Activated naive CD8-positive, alpha-beta T cell treated with anti-CD3 and anti-CD28 coated beads for 36 hours (primary cell): ENCODE data around the gene STXBP3. TPM values are rescaled to one million over a fixed set of nuclear protein-coding genes. Genes with fewer than 3 reads are reported as not detected.

Experiments
- DNase-seq: peaks from one replicate; pipeline ENCODE4 v3.0.0; 2021
- H3K27ac Mint-ChIP-seq: one replicate; pipeline ENCODE4 v1.8.0; 2022; ENCODE audit warnings: mild to moderate bottlenecking, moderate library complexity, mixed read lengths
- H3K27me3 Mint-ChIP-seq: one replicate; pipeline ENCODE4 v1.8.0; 2022; ENCODE audit warnings: mild to moderate bottlenecking, mixed read lengths
- H3K36me3 Mint-ChIP-seq: one replicate; pipeline ENCODE4 v1.8.0; 2021; ENCODE audit warnings: mild to moderate bottlenecking, mixed read lengths
- H3K4me1 Mint-ChIP-seq: one replicate; pipeline ENCODE4 v1.8.0; 2021; ENCODE audit warnings: mixed read lengths
- H3K4me3 Mint-ChIP-seq: one replicate; pipeline ENCODE4 v1.8.0; 2022; ENCODE audit warnings: mild to moderate bottlenecking, moderate library complexity, mixed read lengths
- H3K9me3 Mint-ChIP-seq: one replicate; pipeline ENCODE4 v1.8.0; 2022; ENCODE audit warnings: mixed read lengths
- total RNA-seq, 2 experiments: library from RNA; stranded (reverse); gene quantifications; one replicate each; pipeline ENCODE4 v1.2.3, GENCODE V29; 2021

STXBP3 gene
- total RNA-seq, 2 experiments from 2014 or later = 31.8 to 34.0 TPM

DNA sequence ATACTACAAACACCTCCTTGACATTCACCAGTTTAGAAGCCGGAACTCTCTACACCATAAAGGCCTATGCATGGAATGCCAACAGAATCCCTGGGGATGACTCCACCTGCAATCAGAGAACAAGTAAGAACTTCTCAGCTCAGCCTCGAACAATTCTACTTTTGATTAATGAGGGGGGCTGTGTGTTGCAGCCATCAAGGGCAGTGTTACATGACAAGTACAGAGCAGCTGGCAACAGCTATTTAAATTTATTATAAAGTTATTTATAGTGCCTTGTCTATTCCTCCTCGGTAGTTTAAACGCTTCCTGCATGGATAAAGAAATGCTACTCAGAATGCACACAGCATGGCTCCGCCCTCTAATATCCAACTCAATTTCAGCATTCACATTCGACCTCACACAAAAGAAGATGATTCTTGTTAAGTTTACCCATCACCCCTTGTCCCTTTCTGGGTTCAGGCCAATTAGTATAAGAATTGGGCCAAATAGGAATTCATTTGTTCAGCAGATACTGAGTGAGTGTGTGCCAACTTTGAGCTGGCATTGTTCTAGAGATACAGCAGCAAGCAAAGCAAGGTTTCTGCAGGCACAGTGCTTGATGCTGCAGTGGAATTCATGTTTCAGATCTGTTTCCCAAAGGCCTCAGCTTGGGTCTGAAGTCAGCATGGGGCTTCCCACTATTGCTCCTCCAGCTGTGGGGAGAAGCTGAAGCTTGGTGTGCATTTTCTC is 27.4 kb upstream of the STXBP3 start:
- no peak overlapping the region for H3K4me3 Mint-ChIP-seq
- H3K27ac Mint-ChIP-seq = no peak overlapping the region
- H3K4me1 Mint-ChIP-seq = no peaks in the 10 kb centered on the region
- DNase-seq = no peak
- no peaks in the 10 kb centered on the region for H3K9me3 Mint-ChIP-seq
- H3K36me3 Mint-ChIP-seq = no peaks in the 10 kb centered on the region
- no peaks in the 10 kb centered on the region for H3K27me3 Mint-ChIP-seq

DNA sequence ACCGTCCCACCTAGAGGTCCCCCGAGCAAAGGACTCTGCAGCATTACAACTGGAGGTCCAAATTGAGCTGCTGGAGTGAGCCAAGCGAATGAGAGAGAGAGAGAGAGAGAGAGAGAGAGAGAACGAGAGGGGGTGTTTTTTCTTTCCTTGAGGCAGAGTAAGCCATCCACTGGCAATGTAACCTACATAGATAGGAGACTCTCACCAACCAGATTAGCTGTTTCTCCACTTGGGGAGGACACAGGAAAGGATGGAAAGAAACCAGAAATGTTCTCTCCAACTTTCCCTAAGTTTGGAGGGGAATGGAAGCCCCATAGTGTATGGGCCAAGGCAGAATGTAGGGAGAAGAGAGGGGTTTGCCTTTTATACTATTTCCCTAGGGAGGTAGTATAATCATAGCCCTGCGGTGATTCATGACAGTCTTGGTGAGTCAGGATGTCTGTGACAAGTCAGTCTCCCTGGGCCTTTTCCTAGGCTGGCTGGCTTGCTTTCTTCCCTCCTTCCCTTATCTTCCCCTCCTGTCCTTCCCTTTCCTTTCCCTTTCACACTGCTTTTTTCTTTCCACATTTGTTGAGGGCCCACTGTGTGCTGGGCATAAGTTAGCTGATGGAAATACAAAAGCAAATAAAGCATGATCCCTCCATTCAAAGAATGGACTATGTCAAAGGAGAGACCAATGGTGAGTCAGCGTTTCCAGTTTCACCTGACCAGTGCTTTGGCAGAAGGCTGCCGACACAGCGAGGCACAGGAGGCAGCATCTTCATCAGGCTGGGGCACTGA is 26.6 kb upstream of the STXBP3 start:
- Mint-ChIP-seq H3K9me3 (no peaks in the 10 kb centered on the region), H3K4me3 (no peak overlapping the region), H3K27ac (no peak overlapping the region), H3K4me1 (no peaks in the 10 kb centered on the region), H3K27me3 (no peaks in the 10 kb centered on the region), H3K36me3 (no peaks in the 10 kb centered on the region)
- no peak for DNase-seq

DNA sequence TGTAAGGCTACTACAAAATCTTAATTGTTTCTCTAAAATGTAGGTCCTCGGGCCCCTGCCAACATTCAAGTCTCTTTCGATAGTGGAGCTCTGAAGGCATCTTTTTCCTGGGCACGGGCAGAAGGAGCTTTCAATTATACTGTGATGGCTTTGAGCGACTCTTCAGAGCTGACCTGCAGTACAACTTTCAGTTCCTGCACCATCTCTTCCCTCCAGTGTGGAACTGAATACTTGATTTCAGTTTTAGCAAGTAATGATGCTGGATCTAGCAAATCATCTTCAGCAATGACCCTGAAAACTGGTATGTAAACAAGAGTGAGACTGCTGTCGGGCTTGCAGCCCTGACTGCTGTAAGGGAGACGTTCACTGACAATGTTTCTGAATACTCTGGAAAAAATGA is 24.2 kb upstream of the STXBP3 start:
- no peaks in the 10 kb centered on the region for H3K4me1 Mint-ChIP-seq
- H3K4me3 Mint-ChIP-seq = no peak overlapping the region
- no peaks in the 10 kb centered on the region for H3K36me3 Mint-ChIP-seq
- DNase-seq = no peak
- no peaks in the 10 kb centered on the region for H3K9me3 Mint-ChIP-seq
- H3K27me3 Mint-ChIP-seq = no peaks in the 10 kb centered on the region
- H3K27ac Mint-ChIP-seq = no peak overlapping the region

DNA sequence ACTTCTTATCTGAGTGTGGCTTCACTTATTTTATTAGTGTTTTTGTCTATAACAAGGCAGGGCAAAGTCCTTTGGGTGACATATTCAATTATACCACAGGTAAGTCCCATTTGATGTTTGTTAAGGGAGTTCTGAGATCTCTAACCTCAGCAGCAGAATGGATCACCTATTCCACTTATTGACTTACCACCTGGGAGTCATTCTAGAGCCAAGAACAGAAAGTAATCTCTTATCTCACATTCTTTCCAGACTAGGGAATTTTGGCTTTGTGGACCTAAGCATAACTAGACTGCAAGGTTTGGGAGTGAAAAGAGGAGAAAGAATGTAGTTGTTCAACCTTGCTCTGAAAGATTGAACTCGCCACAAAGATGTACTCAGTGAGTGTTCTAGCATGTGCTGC is 20.6 kb upstream of the STXBP3 start:
- no peaks in the 10 kb centered on the region for H3K36me3 Mint-ChIP-seq
- no peak overlapping the region for H3K4me3 Mint-ChIP-seq
- H3K27ac Mint-ChIP-seq = no peak overlapping the region
- no peaks in the 10 kb centered on the region for H3K9me3 Mint-ChIP-seq
- no peak for DNase-seq
- H3K4me1 Mint-ChIP-seq = no peaks in the 10 kb centered on the region
- H3K27me3 Mint-ChIP-seq = no peaks in the 10 kb centered on the region

- no peak for DNase-seq
- H3K27me3 Mint-ChIP-seq = no peaks in the 10 kb centered on the region
- no peaks in the 10 kb centered on the region for H3K36me3 Mint-ChIP-seq
- H3K27ac Mint-ChIP-seq = no peak overlapping the region
- no peaks in the 10 kb centered on the region for H3K4me1 Mint-ChIP-seq
- H3K4me3 Mint-ChIP-seq = no peak overlapping the region
- H3K9me3 Mint-ChIP-seq = no peaks in the 10 kb centered on the region
Measured at GRCh38 chr1:108728327-108728923, 18.0 kb upstream of the STXBP3 start.

DNA sequence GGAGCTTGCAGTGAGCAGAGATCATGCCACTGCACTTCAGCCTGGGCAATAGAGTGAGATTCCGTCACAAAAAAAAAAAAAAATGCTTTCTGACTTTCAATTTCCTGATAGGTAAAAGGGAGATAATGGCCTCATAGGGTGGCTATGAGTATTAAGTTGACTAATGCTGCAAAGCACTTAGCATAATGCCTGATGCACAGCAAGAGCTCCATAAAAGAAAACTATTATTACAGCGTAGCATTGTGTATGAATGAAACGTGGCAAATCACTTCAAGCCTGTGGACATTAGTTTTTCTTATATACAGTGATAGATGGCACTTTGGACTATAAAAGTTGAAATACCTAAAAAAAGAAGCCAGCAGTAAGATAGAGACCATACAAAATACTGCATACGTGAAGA is 17.0 kb upstream of the STXBP3 start:
- Mint-ChIP-seq H3K36me3 (no peaks in the 10 kb centered on the region), H3K27ac (no peak overlapping the region), H3K27me3 (no peaks in the 10 kb centered on the region), H3K4me1 (no peaks in the 10 kb centered on the region), H3K4me3 (no peak overlapping the region), H3K9me3 (no peaks in the 10 kb centered on the region)
- no peak for DNase-seq

- H3K4me3 Mint-ChIP-seq = no peak overlapping the region
- no peaks in the 10 kb centered on the region for H3K36me3 Mint-ChIP-seq
- no peaks in the 10 kb centered on the region for H3K9me3 Mint-ChIP-seq
- H3K4me1 Mint-ChIP-seq = no peaks in the 10 kb centered on the region
- no peak overlapping the region for H3K27ac Mint-ChIP-seq
- DNase-seq = no peak
- no peaks in the 10 kb centered on the region for H3K27me3 Mint-ChIP-seq
Measured at GRCh38 chr1:108732398-108732797, 14.1 kb upstream of the STXBP3 start.

- Mint-ChIP-seq H3K9me3 (no peaks in the 10 kb centered on the region), H3K27me3 (no peaks in the 10 kb centered on the region), H3K4me3 (no peak overlapping the region)
Measured at GRCh38 chr1:108734171-108734865, 12.2 kb upstream of the STXBP3 start.

DNA sequence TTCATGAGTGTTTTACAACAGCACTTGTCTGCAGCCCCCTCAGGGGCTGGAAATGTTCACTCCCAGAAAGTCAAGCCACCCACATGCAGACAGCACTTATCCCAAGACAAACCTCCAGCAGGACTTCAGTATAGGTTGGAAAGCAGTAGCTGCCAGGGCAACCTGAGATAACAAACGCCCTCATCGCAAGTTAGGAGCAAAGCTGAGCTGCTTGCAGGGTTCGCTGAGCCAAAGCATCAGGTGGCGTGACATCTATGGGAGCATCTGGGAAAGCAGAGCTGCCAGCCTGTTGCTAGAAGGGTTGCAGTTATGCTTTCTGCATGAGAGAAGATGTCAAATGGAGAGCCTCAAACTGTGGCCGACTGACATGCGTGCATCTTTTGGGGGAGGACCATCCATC is 4.2 kb upstream of the STXBP3 start:
- H3K9me3 Mint-ChIP-seq = no peaks in the 10 kb centered on the region
- H3K36me3 Mint-ChIP-seq = peaks cover 2% of the 10 kb centered on the region
- peaks cover 3% of the 10 kb centered on the region for H3K4me1 Mint-ChIP-seq
- DNase-seq = no peak
- no peak overlapping the region for H3K27ac Mint-ChIP-seq
- no peak overlapping the region for H3K4me3 Mint-ChIP-seq
- H3K27me3 Mint-ChIP-seq = no peaks in the 10 kb centered on the region

More at GRCh38 chr1:108734171-108734865, 12.2 kb upstream of the STXBP3 start:
- H3K4me1 Mint-ChIP-seq = no peaks in the 10 kb centered on the region
- no peak overlapping the region for H3K27ac Mint-ChIP-seq
- DNase-seq = no peak
- no peaks in the 10 kb centered on the region for H3K36me3 Mint-ChIP-seq

DNA sequence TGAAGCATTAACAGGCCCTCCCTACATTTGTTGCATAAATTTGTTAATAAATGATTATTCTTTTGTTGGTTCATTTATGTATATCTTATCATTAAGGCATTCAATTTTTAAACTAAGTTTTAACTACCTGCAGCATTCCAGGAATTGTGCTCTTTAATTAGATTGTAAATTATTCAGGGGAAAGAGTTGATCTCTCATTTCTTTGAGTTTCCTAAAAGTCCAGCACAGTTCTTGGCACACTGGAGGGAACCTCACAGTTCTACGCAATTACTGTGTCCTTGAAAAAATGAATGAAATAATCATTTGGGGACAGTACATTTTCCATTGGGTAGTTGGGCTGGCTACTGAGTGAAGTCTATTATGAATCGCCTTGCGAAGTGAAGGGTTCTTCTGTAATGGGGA is 493 bp upstream of the STXBP3 start:
- no peak for DNase-seq
- H3K4me1 Mint-ChIP-seq = peaks cover 27% of the 10 kb centered on the region
- H3K4me3 Mint-ChIP-seq = peak overlapping the region; percentile 98

DNA sequence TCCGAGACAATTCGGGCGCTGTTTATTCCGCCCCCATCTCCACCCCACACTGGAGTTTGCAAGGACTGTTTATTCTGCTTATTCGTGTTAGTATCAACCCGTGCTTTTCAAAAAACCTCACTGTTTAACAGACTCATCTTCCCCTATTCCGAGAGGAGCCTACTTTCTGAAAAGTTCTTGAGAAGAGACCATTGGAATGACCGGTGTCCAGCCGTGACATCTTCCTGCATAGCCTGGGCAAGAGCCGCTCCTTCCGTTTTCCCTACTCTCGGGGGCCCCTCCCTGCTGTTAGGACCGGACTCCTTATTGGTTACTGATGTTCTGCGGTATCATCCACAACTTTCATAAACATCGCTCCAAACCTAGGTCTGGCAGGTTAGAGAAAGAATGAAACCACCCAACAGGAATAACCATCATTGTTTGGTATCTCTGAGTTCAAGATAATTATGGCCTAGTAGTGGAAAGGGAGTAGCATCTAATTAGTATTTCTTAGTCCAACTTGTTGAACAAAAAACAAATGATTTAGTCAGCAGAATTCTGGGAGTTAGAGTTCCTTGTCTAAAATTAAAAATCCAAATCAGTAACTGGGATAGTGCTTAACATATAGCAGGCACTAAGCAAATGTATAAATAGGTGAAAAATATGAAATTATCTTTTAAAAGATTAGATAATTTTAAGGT is 837 bp downstream of the STXBP3 start:
- Mint-ChIP-seq H3K4me3 (peak overlapping the region; percentile 98), H3K36me3 (peaks cover 18% of the 10 kb centered on the region), H3K4me1 (peaks cover 28% of the 10 kb centered on the region), H3K27ac (peak overlapping the region; percentile 94), H3K27me3 (no peaks in the 10 kb centered on the region), H3K9me3 (no peaks in the 10 kb centered on the region)
- peak; percentile 48 for DNase-seq

More for the DNA sequence above, 493 bp upstream of the STXBP3 start:
- Mint-ChIP-seq H3K27me3 (no peaks in the 10 kb centered on the region), H3K36me3 (peaks cover 18% of the 10 kb centered on the region), H3K27ac (peak overlapping the region; percentile 98), H3K9me3 (no peaks in the 10 kb centered on the region)

- Mint-ChIP-seq H3K36me3 (peaks cover 18% of the 10 kb centered on the region), H3K27me3 (no peaks in the 10 kb centered on the region), H3K27ac (no peak overlapping the region), H3K9me3 (no peaks in the 10 kb centered on the region), H3K4me3 (peak overlapping the region; percentile 46), H3K4me1 (peaks cover 28% of the 10 kb centered on the region)
- no peak for DNase-seq
Measured at GRCh38 chr1:108747898-108748297, 1.4 kb downstream of the STXBP3 start.

- DNase-seq = no peak
- Mint-ChIP-seq H3K27me3 (no peaks in the 10 kb centered on the region), H3K4me1 (peaks cover 31% of the 10 kb centered on the region), H3K36me3 (peaks cover 18% of the 10 kb centered on the region), H3K27ac (no peak overlapping the region), H3K4me3 (no peak overlapping the region), H3K9me3 (no peaks in the 10 kb centered on the region)
Measured at GRCh38 chr1:108749081-108749480, 2.6 kb downstream of the STXBP3 start.

DNA sequence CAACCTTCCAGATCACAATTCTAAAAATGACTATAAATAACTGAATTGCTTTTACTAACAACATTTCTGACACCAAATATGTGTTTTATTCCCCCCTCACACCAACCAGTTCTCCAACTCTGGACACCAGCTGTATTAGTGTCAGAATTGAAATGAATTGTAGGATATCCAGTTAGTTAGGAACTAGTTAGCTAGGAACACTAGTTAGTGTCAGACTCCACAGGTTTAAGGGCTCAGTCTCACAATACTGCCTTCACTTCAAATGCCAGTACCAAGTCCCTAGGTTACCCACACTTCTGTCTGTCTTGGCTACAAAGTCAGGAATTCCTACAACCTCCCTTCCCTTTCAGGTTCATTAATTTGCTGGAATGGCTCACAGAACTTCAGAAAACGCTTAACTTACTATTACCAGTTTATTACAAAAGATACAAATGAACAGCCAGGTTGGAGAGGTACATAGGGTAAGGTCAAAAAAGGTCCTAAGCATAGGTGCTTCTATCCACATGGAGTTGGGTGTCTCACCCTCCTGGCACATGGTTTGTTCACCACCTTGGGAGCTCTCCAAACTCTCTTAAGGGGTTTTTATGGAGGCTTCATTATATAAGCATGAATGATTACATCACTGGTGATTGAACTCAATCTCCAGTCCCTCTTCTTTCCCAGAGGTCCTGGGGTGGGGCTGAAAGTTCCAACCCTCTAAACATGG is 4.2 kb downstream of the STXBP3 start:
- Mint-ChIP-seq H3K9me3 (no peaks in the 10 kb centered on the region), H3K27ac (no peak overlapping the region), H3K36me3 (peaks cover 18% of the 10 kb centered on the region), H3K27me3 (no peaks in the 10 kb centered on the region), H3K4me1 (peaks cover 37% of the 10 kb centered on the region), H3K4me3 (no peak overlapping the region)
- DNase-seq = no peak
